Measurements from ENCODE around the gene TMPRSS7. TPM values are rescaled to one million over a fixed set of nuclear protein-coding genes. Genes with fewer than 3 reads are reported as not detected.
A peak's percentile ranks its signal among the peaks of the same experiment; 100 is the strongest.

The TMPRSS7 gene
- total RNA-seq, 3 donors from 2014 or later = 0.12 TPM; not detected in 2

- no peak for TF ChIP-seq CTCF (IDR thresholded peaks at IDR 0.05)
- intact Hi-C loops (cut with DNase I, micrococcal nuclease) = no loop called here
- H3K4me3 ChIP-seq = no peak overlapping the region
- DNase-seq = peak; percentile 71 to 73 (median 73)
- no peaks in the 10 kb centered on the region for H3K9me3 ChIP-seq
- H3K36me3 ChIP-seq (ENCODE audit: low read depth) = no peaks in the 10 kb centered on the region
- peak; percentile 98 for ATAC-seq
- peaks cover 27% of the 10 kb centered on the region for H3K4me1 ChIP-seq (ENCODE audit: low read depth)
These were observed 40.3 kb downstream of the TMPRSS7 start for GRCh38 chr3:112074616-112075497.

GRCh38 chr3:112078125-112079083 lies 43.9 kb downstream of the TMPRSS7 start:
- ATAC-seq = no peak
- intact Hi-C loops (cut with DNase I, micrococcal nuclease) = no loop called here
- DNase-seq = no peak
- H3K36me3 ChIP-seq (ENCODE audit: low read depth) = no peaks in the 10 kb centered on the region
- TF ChIP-seq CTCF (IDR thresholded peaks at IDR 0.05) = no peak
- H3K4me3 ChIP-seq = no peak overlapping the region
- no peaks in the 10 kb centered on the region for H3K9me3 ChIP-seq
- H3K4me1 ChIP-seq (ENCODE audit: low read depth) = peaks cover 22% of the 10 kb centered on the region

GRCh38 chr3:112083239-112083638 lies 48.7 kb downstream of the TMPRSS7 start:
- no peak for ATAC-seq
- TF ChIP-seq CTCF (IDR thresholded peaks at IDR 0.05) = no peak
- no peak for DNase-seq
- no peaks in the 10 kb centered on the region for H3K9me3 ChIP-seq
- no peak overlapping the region for H3K4me3 ChIP-seq
- no peaks in the 10 kb centered on the region for H3K36me3 ChIP-seq (ENCODE audit: low read depth)
- H3K4me1 ChIP-seq (ENCODE audit: low read depth) = peaks cover 22% of the 10 kb centered on the region
- intact Hi-C loops (cut with DNase I, micrococcal nuclease) = no loop called here

GRCh38 chr3:112084980-112085705 lies 50.6 kb downstream of the TMPRSS7 start:
- Histone ChIP-seq H3K36me3 (ENCODE audit: low read depth) (no peaks in the 10 kb centered on the region), H3K4me3 (no peak overlapping the region), H3K9me3 (no peaks in the 10 kb centered on the region), H3K4me1 (ENCODE audit: low read depth) (peaks cover 27% of the 10 kb centered on the region)
- no peak for TF ChIP-seq CTCF (IDR thresholded peaks at IDR 0.05)
- DNase-seq (peak in 2 of 3 donors; percentile 36 to 48), ATAC-seq (peak; percentile 68)
- intact Hi-C loops (cut with DNase I, micrococcal nuclease) = no loop called here

- Histone ChIP-seq H3K36me3 (ENCODE audit: low read depth) (no peaks in the 10 kb centered on the region), H3K4me3 (peak overlapping the region; percentile 29), H3K4me1 (ENCODE audit: low read depth) (peaks cover 28% of the 10 kb centered on the region), H3K9me3 (no peaks in the 10 kb centered on the region)
- no peak for DNase-seq
- intact Hi-C loops (cut with DNase I, micrococcal nuclease) = no loop called here
- peak; percentile 5 for ATAC-seq
- TF ChIP-seq CTCF (IDR thresholded peaks at IDR 0.05) = no peak
These were observed 51.2 kb downstream of the TMPRSS7 start for GRCh38 chr3:112085735-112086075.
